GM21381 (cell line): Measurements from ENCODE around the gene ERBB2.
"Not testable (repeated sequence)": the region's sequence is repeated elsewhere in the genome, so short reads cannot be mapped to it uniquely, and the experiment has no call there.

ENCODE experiments used
- ATAC-seq: cut with Tn5 transposase; IDR thresholded peaks from one replicate; pipeline ENCODE4 v1.9.1; 2021; ENCODE audit warnings: mild to moderate bottlenecking, moderate library complexity; ENCODE audit not compliant: unreplicated experiment

Gene ERBB2

GRCh38 chr17:39677542-39678339, 22.1 kb upstream of the ERBB2 start:
- no peak for ATAC-seq

GRCh38 chr17:39678340-39679116, 21.3 kb upstream of the ERBB2 start:
- no peak for ATAC-seq

GRCh38 chr17:39679521-39680192, 20.2 kb upstream of the ERBB2 start:
- no peak for ATAC-seq

GRCh38 chr17:39683295-39683939, 16.4 kb upstream of the ERBB2 start:
- no peak for ATAC-seq

GRCh38 chr17:39684369-39685192, 15.3 kb upstream of the ERBB2 start:
- no peak for ATAC-seq

GRCh38 chr17:39687101-39687545, 12.7 kb upstream of the ERBB2 start:
- no peak for ATAC-seq

- peak; percentile 81 for ATAC-seq
Observed at GRCh38 chr17:39687546-39688474, 12.1 kb upstream of the ERBB2 start, which contains the start of gene PGAP3. Gene PGAP3, minus strand, starts transcription at chr17:39688057. Its CDS starts 43 bp downstream, at chr17:39688014.

GRCh38 chr17:39688475-39688835, 11.4 kb upstream of the ERBB2 start:
- ATAC-seq: no peak

- no peak for ATAC-seq
Observed at GRCh38 chr17:39688945-39689344, 10.9 kb upstream of the ERBB2 start.

GRCh38 chr17:39694593-39694992, 5.3 kb upstream of the ERBB2 start:
- no peak for ATAC-seq

GRCh38 chr17:39695089-39695474, 4.8 kb upstream of the ERBB2 start:
- no peak for ATAC-seq

- ATAC-seq: no peak
Observed at GRCh38 chr17:39696731-39697130, 3.1 kb upstream of the ERBB2 start.

- ATAC-seq: no peak
Observed at GRCh38 chr17:39697961-39698360, 1.9 kb upstream of the ERBB2 start.

- ATAC-seq: not testable (repeated sequence)
Observed at GRCh38 chr17:39699157-39699817, 577 bp upstream of the ERBB2 start.

GRCh38 chr17:39700148-39700987, 504 bp downstream of the ERBB2 start:
- no peak for ATAC-seq

GRCh38 chr17:39701012-39701783, 1.3 kb downstream of the ERBB2 start:
- no peak for ATAC-seq
